Posterior cingulate gyrus (tissue), 11 donors: ENCODE measurements around the gene LDHAL6B.

Experiments
- DNase-seq, 10 donors: peaks; one replicate each; pipeline versions ENCODE4 v3.0.0 to v3.0.0-alpha.2; 2020 to 2021; ENCODE audit warnings: mixed read lengths in 3 of 10
- intact Hi-C: fragments of 100-400 bp; cut with DNase I; formaldehyde crosslinking; loops from one replicate; pipeline ENCODE4 v1.15.1; 2023

The LDHAL6B gene

DNA sequence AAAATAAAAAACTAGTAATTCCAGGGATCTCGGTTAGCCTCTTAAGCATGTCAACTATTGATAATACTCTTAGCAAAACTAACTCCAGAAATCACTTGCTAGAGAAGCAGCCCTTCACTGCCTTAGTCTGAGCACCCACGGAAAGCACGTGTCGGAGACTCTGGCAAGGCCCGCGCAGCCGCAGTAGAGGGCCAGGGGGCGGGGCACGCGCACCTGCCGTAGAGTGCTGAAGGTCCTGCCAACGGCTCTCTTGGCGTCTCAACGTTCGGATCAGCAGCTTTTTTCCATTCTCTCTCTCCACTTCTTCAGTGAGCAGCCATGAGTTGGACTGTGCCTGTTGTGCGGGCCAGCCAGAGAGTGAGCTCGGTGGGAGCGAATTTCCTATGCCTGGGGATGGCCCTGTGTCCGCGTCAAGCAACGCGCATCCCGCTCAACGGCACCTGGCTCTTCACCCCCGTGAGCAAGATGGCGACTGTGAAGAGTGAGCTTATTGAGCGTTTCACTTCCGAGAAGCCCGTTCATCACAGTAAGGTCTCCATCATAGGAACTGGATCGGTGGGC is at the start of gene LDHAL6B:
TSS of gene LDHAL6B (plus strand) at position 221 of the 561 bp plus-strand sequence. CDS start at position 319, 98 bp downstream.
- intact Hi-C loops, result no loop called here
- DNase-seq, result no peak

DNA sequence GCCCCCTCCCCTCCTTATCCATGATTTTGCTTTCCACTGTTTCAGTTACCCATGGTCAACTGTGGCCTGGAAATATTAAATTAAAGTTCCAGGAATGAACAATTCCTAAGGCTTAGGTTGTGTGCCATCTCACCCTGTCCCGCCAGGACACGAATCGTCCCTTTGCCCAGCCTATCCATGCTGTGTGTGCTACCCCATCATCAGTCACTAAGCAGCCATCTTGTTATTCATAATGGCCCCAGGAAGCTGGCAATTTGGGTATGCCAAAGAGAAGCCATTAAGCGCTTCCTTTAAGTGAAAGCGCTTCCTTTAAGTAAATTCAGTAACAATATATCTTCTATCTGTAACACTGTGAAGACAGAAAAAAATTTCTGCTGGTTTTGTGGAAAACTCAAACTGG is 49.2 kb upstream of the LDHAL6B start:
- intact Hi-C loops, result no loop called here

GRCh38 chr15:59157840-59158700 is 48.6 kb upstream of the LDHAL6B start:
- intact Hi-C loops, result no loop called here

More for the DNA sequence above, 49.2 kb upstream of the LDHAL6B start:
- DNase-seq, result no peak

DNA sequence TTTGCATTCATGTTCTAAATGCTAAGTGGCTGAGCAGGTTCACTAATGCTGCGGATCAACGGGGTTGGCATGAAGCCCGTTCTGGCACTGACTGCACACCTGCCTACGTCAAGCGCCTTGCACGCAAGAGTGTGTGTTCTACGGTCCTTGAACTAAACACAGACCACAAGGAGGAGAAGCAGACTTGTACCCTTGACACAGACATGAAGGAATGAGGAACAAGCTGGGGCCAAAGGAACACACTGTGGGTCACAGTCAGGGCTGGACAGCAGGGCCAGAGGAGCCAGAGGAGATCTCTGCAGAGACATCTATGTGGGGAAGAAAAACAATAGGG is 48.0 kb upstream of the LDHAL6B start:
- DNase-seq, result peak in 1 of 10 donors; percentile 47
- intact Hi-C loops, result no loop called here

More at GRCh38 chr15:59157840-59158700, 48.6 kb upstream of the LDHAL6B start:
- no peak for DNase-seq

DNA sequence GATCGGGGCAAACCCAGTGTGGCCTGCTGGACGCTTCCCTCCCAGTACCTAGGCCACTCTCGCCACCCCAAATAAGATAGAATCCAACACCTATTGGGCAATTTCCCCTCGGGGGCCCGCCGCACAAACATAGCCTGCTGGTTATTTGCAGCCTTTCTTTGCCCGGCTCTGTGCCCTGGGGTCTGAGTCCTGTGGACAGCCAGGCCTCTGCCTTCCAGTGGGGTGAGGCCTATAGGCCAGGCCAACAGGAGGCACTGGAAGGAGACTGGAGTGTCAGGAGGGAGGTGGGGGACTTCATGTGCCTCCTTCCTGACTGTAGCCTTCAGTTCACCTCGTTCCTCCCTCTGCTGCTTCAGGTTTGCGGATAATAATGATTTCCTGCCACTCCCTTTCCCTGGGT is 47.4 kb upstream of the LDHAL6B start:
- DNase-seq, result peak in 1 of 10 donors; percentile 63
- intact Hi-C loops, result no loop called here

DNA sequence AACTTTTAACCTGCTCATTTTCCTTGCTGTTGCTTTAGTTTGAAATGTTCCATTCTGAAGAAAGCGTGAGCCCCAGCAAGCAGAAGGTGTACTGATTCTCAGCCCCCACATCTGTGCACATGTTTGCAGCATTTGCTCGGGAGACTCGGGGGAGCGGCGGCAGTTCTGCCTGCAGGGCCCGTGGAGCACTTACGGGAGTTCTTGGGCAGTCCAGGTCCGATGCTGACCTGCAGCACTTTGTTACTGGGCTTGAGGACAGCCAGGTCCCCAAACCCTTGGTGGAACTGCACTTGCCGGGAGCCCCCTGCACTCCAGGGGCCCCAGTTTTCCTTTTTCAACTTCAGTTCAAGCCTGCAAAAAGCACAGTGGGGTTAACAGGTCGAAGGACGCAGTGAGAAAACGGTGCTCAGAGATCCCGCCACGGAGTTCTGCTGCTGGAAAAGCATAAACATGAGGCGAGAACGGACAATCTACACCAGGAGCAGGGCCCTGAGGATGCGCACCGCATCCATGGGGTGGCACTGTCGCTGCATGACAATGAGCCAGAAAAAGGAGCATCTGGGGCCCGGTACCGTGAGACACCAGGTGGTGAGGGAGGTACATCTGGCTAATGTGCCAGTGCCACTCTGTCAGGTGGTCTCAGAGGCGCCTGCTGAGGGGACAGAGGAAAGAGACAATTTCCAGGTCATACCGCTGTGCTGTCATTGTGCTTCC is 45.6 kb upstream of the LDHAL6B start:
- DNase-seq, result peak in 8 of 10 donors; percentile 43 to 94 (median 57)
- intact Hi-C loops, result loop anchor here (5.0 kb wide), 1 partner anchor 331 kb away; no protein-coding TSS in a partner anchor

DNA sequence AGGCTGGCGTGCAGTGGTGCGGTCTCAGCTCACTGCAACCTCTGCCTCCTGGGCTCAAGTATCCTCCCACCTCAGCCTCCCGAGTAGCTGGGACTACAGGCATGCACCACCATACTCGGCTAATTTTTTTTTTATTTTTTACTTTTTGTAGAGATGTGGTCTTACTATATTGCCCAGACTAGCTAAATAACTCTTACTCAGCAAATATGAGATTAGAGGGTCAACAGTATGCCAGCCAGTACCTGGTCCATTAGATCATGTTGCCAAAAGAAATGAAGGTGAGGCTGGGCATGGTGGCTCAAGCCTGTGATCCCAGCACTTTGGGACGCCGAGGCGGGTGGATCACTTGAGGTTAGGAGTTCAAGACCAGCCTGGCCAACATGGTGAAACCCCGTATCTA is 44.6 kb upstream of the LDHAL6B start:
- peak in 1 of 10 donors; percentile 7 for DNase-seq
- intact Hi-C loops, result loop anchor here (5.0 kb wide), 1 partner anchor 330 kb away; no protein-coding TSS in a partner anchor

GRCh38 chr15:59165726-59166125 is 40.9 kb upstream of the LDHAL6B start:
- intact Hi-C loops, result no loop called here
- DNase-seq, result no peak

DNA sequence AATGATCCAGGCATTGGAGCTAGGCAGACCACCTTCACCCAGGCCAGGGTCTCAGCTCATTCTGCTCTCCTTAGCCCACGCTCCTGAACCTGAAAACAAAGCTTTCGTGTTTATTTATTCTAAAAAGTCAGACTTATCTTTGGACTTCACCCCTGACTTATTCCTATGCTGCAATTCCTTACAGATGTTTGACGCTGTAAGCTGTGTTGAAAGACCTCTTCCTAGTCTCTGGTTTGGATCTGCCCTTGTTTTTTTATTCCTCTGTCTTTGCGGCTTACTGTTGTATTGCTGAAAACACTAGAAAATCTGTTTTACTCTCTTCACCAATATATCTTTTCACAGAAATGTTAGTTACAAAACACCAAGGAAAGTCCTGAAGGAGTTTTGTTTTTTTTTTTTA is 40.5 kb upstream of the LDHAL6B start:
- no peak for DNase-seq

DNA sequence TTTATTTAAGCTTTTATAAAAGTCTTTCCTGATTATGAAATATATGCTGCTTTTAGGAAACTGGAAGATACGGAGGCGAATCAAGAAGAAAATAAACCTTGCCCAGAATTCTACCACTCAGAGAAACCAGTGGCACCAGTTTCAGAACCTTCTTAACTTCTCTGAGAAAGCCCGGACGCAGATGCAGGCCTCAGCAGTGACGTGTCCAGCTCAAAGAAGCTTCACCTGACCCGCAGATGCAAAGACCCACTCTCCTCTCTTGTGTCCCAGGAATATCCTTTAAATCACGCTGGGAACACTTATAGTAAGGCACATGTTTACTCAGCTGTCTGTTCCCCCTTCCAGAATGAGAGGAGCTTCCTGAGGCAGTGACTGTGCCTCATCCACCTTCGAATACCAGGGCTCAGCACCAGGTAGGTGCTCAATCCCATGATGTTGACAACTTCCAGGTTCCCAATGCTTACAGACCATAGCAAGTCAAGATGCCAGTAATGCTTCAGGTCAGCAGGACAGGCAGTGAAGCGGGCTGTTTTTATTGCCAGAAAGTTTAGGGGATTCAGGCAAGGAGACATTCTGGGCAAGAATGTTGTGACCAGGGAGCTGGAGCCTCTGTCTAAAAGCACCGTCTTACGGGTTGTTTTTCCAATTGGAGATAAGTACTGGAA is 39.9 kb upstream of the LDHAL6B start:
- no peak for DNase-seq
- intact Hi-C loops, result no loop called here

More for the DNA sequence above, 40.5 kb upstream of the LDHAL6B start:
- intact Hi-C loops, result no loop called here

DNA sequence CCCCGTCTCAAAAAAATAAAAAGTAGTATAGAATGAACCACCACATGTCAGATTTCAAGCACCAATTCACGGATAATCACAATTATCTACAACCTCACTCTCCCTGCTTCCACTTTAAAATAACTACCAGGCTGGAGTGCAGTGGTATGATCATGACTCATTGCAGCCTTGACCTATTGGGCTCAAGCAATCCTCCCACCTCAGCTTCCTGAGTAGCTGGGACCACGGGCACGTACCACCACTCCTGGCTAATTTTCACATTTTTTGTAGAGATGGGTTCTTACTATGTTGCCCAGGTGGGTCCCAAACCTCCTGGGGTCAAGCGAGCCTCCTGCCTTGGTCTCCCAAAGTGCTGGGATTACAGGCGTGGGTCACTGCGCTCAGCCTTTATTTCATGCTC is 38.1 kb upstream of the LDHAL6B start:
- intact Hi-C loops, result no loop called here
- no peak for DNase-seq

DNA sequence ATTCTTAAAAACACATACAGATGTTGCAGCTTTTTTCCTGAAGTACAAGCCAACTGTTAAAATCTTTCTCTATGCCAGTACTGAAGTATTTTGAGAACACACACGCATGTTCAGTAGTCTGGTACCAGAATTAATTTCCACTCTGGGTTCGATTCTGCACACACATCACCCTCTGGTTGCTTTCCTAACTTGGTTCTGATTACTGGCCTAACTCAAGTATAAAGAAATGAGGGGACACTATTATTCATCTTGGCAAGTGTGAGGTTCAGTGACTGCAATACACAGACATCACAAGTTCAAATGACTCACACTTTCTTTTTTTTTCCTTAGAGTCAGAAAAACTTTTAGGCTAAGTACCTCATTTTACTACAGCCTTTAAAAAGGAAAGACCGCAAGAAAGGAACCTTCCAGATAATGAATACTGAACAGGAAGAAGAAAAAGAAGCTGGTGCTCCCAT is 37.4 kb upstream of the LDHAL6B start:
- no peak for DNase-seq
- intact Hi-C loops, result no loop called here

DNA sequence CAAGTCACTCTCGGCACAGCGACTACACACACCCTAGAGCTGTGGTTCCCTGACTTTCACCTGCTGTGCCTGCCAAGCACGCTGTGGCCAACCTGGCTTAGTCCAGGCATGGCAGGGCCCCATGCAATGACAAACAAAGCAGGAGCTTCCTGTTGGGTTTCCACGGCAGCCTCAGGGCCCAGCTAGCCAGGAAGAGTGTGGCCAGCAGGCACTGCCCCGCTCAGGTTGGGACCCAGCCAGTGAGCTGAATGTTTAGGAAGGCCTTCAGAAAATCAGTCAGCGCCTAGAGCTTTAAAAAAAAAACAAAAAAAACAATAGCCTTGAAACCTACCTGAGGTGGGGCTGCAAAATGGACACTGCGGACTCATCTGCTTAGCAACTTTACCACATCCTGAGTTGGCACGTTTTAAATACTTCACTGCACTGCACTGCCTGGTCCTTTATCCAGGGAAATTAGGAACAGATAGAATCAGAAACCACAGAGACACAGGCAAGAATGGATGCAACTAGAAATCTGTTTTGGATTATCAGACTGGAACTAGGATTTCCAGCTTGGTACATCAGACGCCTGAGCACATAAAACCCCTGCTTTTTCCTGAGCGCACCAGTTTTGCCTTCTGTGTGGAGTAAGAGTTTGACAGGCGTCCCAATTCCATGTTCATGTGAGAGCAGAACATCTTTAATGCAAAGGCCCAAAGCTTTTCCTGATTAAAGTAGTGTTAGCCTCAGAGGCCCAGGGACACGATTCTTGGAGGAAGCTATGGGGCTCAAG is 36.2 kb upstream of the LDHAL6B start:
- DNase-seq, result peak in 8 of 10 donors; percentile 17 to 86 (median 40)

DNA sequence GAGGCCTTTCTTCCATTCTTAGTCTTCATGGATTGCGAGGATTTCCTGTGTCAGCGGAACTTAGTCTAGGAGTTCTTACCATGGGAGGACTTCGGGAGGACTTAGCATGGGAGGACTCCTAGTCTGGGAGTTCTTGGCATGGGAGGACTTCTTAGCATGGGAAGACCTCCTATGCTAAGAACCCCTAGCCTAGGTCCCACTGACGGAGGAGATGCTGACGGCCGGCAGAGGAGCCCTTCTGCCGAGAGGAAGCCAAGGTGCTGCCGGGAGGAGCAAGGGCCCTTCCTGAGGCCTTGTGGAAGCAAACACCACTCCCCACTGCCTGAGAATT is 35.6 kb upstream of the LDHAL6B start:
- no peak for DNase-seq
- intact Hi-C loops, result loop anchor here (10.0 kb wide), 1 partner anchor 124 kb away; no protein-coding TSS in a partner anchor

More for the DNA sequence above, 36.2 kb upstream of the LDHAL6B start:
- intact Hi-C loops, result loop anchor here (10.0 kb wide), 1 partner anchor 124 kb away; no protein-coding TSS in a partner anchor

GRCh38 chr15:59172289-59172901 is 34.2 kb upstream of the LDHAL6B start:
- intact Hi-C loops, result loop anchor here (10.0 kb wide), 1 partner anchor 122 kb away; no protein-coding TSS in a partner anchor
- DNase-seq, result no peak

GRCh38 chr15:59173194-59173593 is 33.4 kb upstream of the LDHAL6B start:
- intact Hi-C loops, result loop anchor here (10.0 kb wide), 1 partner anchor 122 kb away; no protein-coding TSS in a partner anchor
- no peak for DNase-seq

GRCh38 chr15:59174151-59174834 is 32.4 kb upstream of the LDHAL6B start:
- intact Hi-C loops, result loop anchor here (10.0 kb wide), 1 partner anchor 121 kb away; no protein-coding TSS in a partner anchor
- peak in 1 of 10 donors; percentile 84 for DNase-seq
